ENCODE data around the gene PICALM. TPM values are rescaled to one million over a fixed set of nuclear protein-coding genes. Genes with fewer than 3 reads are reported as not detected.

The PICALM gene
- total and polyA plus RNA-seq, 9 of the 15 experiments (the other 6 are each of a cell fraction or from before 2014, with no cell fraction given): 41.3 to 990 (median 309) TPM

DNA sequence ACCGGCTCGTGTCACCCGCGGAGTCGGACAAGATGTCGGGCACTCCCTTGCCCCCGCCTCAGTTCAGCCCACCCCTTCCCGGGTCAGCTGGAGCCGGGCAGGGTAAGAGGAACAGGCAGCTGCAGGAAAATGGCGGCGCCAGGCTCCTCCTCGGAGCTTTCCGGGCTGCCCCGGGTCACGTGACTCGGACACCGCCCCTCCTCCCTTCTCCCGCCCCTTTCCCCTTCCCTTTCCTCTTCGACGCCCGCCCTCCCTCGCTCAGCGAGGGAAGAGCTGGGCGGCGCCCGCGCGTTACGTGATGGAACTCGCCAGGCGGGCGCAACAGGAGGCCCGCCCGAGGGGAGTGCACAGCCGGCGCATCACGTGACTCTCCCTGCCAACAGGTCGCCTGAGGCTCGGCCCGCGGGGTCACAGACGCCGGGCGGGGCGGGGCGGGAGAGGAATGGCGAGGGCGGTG lies at the start of gene PICALM (continued):
- TF ChIP-seq NONO (IDR thresholded peaks at IDR 0.05; ENCODE audit: low read depth in 2 of 2, low read length in 1 of 2): no peak
- TF ChIP-seq ZFX (CRISPR knock-in tag; IDR thresholded peaks at IDR 0.05): no peak
- no peak for TF ChIP-seq TRIM28 (IDR thresholded peaks at IDR 0.05)
- no peak for TF ChIP-seq BMI1 (IDR thresholded peaks at IDR 0.05; ENCODE audit: low read length)
- TF ChIP-seq ZNF253 (CRISPR knock-in tag; conservative IDR thresholded peaks at IDR 0.05): no peak
- peak; percentile 75 for TF ChIP-seq RNF2 (IDR thresholded peaks at IDR 0.05)
- TF ChIP-seq, protein P1, sequence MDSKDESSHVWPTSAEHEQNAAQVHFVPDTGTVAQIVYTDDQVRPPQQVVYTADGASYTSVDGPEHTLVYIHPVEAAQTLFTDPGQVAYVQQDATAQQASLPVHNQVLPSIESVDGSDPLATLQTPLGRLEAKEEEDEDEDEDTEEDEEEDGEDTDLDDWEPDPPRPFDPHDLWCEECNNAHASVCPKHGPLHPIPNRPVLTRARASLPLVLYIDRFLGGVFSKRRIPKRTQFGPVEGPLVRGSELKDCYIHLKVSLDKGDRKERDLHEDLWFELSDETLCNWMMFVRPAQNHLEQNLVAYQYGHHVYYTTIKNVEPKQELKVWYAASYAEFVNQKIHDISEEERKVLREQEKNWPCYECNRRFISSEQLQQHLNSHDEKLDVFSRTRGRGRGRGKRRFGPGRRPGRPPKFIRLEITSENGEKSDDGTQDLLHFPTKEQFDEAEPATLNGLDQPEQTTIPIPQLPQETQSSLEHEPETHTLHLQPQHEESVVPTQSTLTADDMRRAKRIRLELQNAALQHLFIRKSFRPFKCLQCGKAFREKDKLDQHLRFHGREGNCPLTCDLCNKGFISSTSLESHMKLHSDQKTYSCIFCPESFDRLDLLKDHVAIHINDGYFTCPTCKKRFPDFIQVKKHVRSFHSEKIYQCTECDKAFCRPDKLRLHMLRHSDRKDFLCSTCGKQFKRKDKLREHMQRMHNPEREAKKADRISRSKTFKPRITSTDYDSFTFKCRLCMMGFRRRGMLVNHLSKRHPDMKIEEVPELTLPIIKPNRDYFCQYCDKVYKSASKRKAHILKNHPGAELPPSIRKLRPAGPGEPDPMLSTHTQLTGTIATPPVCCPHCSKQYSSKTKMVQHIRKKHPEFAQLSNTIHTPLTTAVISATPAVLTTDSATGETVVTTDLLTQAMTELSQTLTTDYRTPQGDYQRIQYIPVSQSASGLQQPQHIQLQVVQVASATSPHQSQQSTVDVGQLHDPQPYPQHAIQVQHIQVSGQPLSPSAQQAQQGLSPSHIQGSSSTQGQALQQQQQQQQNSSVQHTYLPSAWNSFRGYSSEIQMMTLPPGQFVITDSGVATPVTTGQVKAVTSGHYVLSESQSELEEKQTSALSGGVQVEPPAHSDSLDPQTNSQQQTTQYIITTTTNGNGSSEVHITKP (IDR thresholded peaks at IDR 0.05; ENCODE audit: partially characterized antibody): no peak
- TF ChIP-seq, protein P2, sequence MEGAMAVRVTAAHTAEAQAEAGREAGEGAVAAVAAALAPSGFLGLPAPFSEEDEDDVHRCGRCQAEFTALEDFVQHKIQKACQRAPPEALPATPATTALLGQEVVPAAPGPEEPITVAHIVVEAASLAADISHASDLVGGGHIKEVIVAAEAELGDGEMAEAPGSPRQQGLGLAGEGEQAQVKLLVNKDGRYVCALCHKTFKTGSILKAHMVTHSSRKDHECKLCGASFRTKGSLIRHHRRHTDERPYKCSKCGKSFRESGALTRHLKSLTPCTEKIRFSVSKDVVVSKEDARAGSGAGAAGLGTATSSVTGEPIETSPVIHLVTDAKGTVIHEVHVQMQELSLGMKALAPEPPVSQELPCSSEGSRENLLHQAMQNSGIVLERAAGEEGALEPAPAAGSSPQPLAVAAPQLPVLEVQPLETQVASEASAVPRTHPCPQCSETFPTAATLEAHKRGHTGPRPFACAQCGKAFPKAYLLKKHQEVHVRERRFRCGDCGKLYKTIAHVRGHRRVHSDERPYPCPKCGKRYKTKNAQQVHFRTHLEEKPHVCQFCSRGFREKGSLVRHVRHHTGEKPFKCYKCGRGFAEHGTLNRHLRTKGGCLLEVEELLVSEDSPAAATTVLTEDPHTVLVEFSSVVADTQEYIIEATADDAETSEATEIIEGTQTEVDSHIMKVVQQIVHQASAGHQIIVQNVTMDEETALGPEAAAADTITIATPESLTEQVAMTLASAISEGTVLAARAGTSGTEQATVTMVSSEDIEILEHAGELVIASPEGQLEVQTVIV (CRISPR knock-in tag; IDR thresholded peaks at IDR 0.05; ENCODE audit: borderline replicate concordance): no peak
- TF ChIP-seq TGIF2 (CRISPR knock-in tag; IDR thresholded peaks at IDR 0.05): no peak
- no peak for TF ChIP-seq MED1 (CRISPR knock-in tag; IDR thresholded peaks at IDR 0.05; ENCODE audit: borderline replicate concordance)
- TF ChIP-seq FOXM1 (IDR thresholded peaks at IDR 0.05; ENCODE audit: low read depth): no peak
- TF ChIP-seq FOXM1 (CRISPR knock-in tag; IDR thresholded peaks at IDR 0.05; ENCODE audit: low read depth): no peak; the same call in 1 of the 2 replicates
- TF ChIP-seq EP400 (IDR thresholded peaks at IDR 0.05): peak; percentile 69; the same call in 1 of the 2 replicates
- TF ChIP-seq PCBP1 (IDR thresholded peaks at IDR 0.05; ENCODE audit: low read depth, low read length, poor library complexity, severe bottlenecking): peak; percentile 91
- TF ChIP-seq FOXK1 (CRISPR knock-in tag; IDR thresholded peaks at IDR 0.05; ENCODE audit: borderline replicate concordance): no peak
- TF ChIP-seq, protein P3, sequence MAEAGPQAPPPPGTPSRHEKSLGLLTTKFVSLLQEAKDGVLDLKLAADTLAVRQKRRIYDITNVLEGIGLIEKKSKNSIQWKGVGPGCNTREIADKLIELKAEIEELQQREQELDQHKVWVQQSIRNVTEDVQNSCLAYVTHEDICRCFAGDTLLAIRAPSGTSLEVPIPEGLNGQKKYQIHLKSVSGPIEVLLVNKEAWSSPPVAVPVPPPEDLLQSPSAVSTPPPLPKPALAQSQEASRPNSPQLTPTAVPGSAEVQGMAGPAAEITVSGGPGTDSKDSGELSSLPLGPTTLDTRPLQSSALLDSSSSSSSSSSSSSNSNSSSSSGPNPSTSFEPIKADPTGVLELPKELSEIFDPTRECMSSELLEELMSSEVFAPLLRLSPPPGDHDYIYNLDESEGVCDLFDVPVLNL (CRISPR knock-in tag; IDR thresholded peaks at IDR 0.05; ENCODE audit: low read depth): no peak
- peak; percentile 67; the same call in 1 of the 2 replicates for TF ChIP-seq PHF21A (IDR thresholded peaks at IDR 0.05; ENCODE audit: borderline replicate concordance, low read depth)
- TF ChIP-seq ZNF41 (CRISPR knock-in tag; conservative IDR thresholded peaks at IDR 0.05): no peak
- TF ChIP-seq ZNF696 (CRISPR knock-in tag; conservative IDR thresholded peaks at IDR 0.05): no peak
- peak; percentile 82 to 97 (median 95) for TF ChIP-seq YY1 (IDR thresholded peaks at IDR 0.05; ENCODE audit: borderline replicate concordance in 1 of 3, control insufficient read depth in 1 of 3, extremely low read depth in 1 of 3, insufficient read depth in 3 of 3, insufficient read length in 1 of 3, insufficient replicate concordance in 2 of 3, low read depth in 1 of 3, low read length in 2 of 3)
- TF ChIP-seq ZNF3 (CRISPR knock-in tag; IDR thresholded peaks at IDR 0.05): no peak
- no peak for TF ChIP-seq ZNF146 (CRISPR knock-in tag; IDR thresholded peaks at IDR 0.05; ENCODE audit: unreplicated experiment)
- no peak for TF ChIP-seq XRCC5 (IDR thresholded peaks at IDR 0.05; ENCODE audit: low read depth, low read length)

All from K562 (cell line).